ENCODE measurements around the gene UBE3A.

GRCh38 chr15:25403771-25404170 is 35.1 kb downstream of the UBE3A start:
- TF ChIP-seq CTCF (IDR thresholded peaks at IDR 0.05 in 8 of 11, conservative IDR thresholded peaks at IDR 0.05 in 3 of 11) (no peak), POLR2A (IDR thresholded peaks at IDR 0.05) (no peak), POLR2AphosphoS5 (IDR thresholded peaks at IDR 0.05) (no peak)
